HG03575 (cell line): ENCODE measurements around the gene PAH.
"Not testable (repeated sequence)": the region's sequence is repeated elsewhere in the genome, so short reads cannot be mapped to it uniquely, and the experiment has no call there.

Source experiments
- ATAC-seq: cut with Tn5 transposase; IDR thresholded peaks from one replicate; pipeline ENCODE4 v1.9.1; 2021; ENCODE audit not compliant: unreplicated experiment, insufficient number of reproducible peaks, low FRiP score; ENCODE audit errors: extremely low read depth

PAH gene

GRCh38 chr12:102849722-102850447 lies 67.2 kb downstream of the PAH start:
- ATAC-seq: no peak

GRCh38 chr12:102848832-102849231 lies 68.2 kb downstream of the PAH start:
- no peak for ATAC-seq

GRCh38 chr12:102847131-102847530 lies 69.9 kb downstream of the PAH start:
- ATAC-seq: no peak

- ATAC-seq: no peak
Measured at GRCh38 chr12:102833687-102834441, 83.2 kb downstream of the PAH start.

- not testable (repeated sequence) for ATAC-seq
Measured at GRCh38 chr12:102832826-102833225, 84.2 kb downstream of the PAH start.

- no peak for ATAC-seq
Measured at GRCh38 chr12:102824218-102824835, 92.7 kb downstream of the PAH start.

GRCh38 chr12:102821149-102821548 lies 95.9 kb downstream of the PAH start:
- ATAC-seq: no peak

GRCh38 chr12:102816816-102817434 lies 100.1 kb downstream of the PAH start:
- no peak for ATAC-seq

- ATAC-seq: no peak
Measured at GRCh38 chr12:102814691-102815367, 102.2 kb downstream of the PAH start.

- ATAC-seq: no peak
Measured at GRCh38 chr12:102812344-102812743, 104.7 kb downstream of the PAH start.

GRCh38 chr12:102811110-102811737 lies 105.8 kb downstream of the PAH start:
- ATAC-seq: no peak

- no peak for ATAC-seq
Measured at GRCh38 chr12:102808412-102808811, 108.6 kb downstream of the PAH start.

GRCh38 chr12:102806592-102806991 lies 110.5 kb downstream of the PAH start:
- no peak for ATAC-seq

- ATAC-seq: no peak
Measured at GRCh38 chr12:102806110-102806509, 110.9 kb downstream of the PAH start.

GRCh38 chr12:102800565-102800964 lies 116.5 kb downstream of the PAH start:
- ATAC-seq: no peak

- ATAC-seq: no peak
Measured at GRCh38 chr12:102799229-102799628, 117.8 kb downstream of the PAH start.

GRCh38 chr12:102797528-102797927 lies 119.5 kb downstream of the PAH start:
- no peak for ATAC-seq

- no peak for ATAC-seq
Measured at GRCh38 chr12:102793921-102794320, 123.1 kb downstream of the PAH start.
